ENCODE measurements around the gene RNF213.
A peak's percentile ranks its signal among the peaks of the same experiment; 100 is the strongest.
"Not testable (repeated sequence)": the region's sequence is repeated elsewhere in the genome, so short reads cannot be mapped to it uniquely, and the experiment has no call there.

Gene RNF213

GRCh38 chr17:80224683-80225082 lies 36.0 kb upstream of the RNF213 start:
- no peak for DNase-seq

- no peak for DNase-seq
Measured at GRCh38 chr17:80225230-80225629, 35.4 kb upstream of the RNF213 start.

GRCh38 chr17:80227156-80227555 lies 33.5 kb upstream of the RNF213 start:
- DNase-seq, result no peak

GRCh38 chr17:80227666-80228065 lies 33.0 kb upstream of the RNF213 start:
- no peak for DNase-seq

GRCh38 chr17:80228477-80228876 lies 32.2 kb upstream of the RNF213 start:
- no peak for DNase-seq

- no peak for DNase-seq
Measured at GRCh38 chr17:80229011-80229410, 31.6 kb upstream of the RNF213 start.

- no peak for DNase-seq
Measured at GRCh38 chr17:80232438-80232837, 28.2 kb upstream of the RNF213 start.

- no peak for DNase-seq
Measured at GRCh38 chr17:80233202-80233601, 27.4 kb upstream of the RNF213 start.

- no peak for DNase-seq
Measured at GRCh38 chr17:80236911-80237310, 23.7 kb upstream of the RNF213 start.

- no peak for DNase-seq
Measured at GRCh38 chr17:80237386-80237785, 23.3 kb upstream of the RNF213 start.

- no peak for DNase-seq
Measured at GRCh38 chr17:80242505-80242904, 18.1 kb upstream of the RNF213 start.

GRCh38 chr17:80243526-80244433 lies 16.9 kb upstream of the RNF213 start:
- no peak for DNase-seq

- not testable (repeated sequence) for DNase-seq
Measured at GRCh38 chr17:80244448-80244847, 16.2 kb upstream of the RNF213 start.

- no peak for DNase-seq
Measured at GRCh38 chr17:80244871-80245509, 15.7 kb upstream of the RNF213 start.

- DNase-seq, result no peak
Measured at GRCh38 chr17:80245566-80246265, 14.9 kb upstream of the RNF213 start.

GRCh38 chr17:80246266-80246681 lies 14.4 kb upstream of the RNF213 start:
- no peak for DNase-seq

- no peak for DNase-seq
Measured at GRCh38 chr17:80246726-80247125, 13.9 kb upstream of the RNF213 start.

GRCh38 chr17:80247561-80247960 lies 13.1 kb upstream of the RNF213 start:
- DNase-seq, result no peak

GRCh38 chr17:80248001-80248893 lies 12.4 kb upstream of the RNF213 start:
- DNase-seq, result no peak

- no peak for DNase-seq
Measured at GRCh38 chr17:80248894-80249710, 11.6 kb upstream of the RNF213 start.

GRCh38 chr17:80251966-80252365 lies 8.7 kb upstream of the RNF213 start:
- no peak for DNase-seq

- peak; percentile 89 for DNase-seq
Measured at GRCh38 chr17:80252871-80253270, 7.8 kb upstream of the RNF213 start.
